DOHH2 (cell line): ENCODE data around the gene ADCY5.

ENCODE experiments used
- EZH2phosphoT487 ChIP-seq: fragments of 200-600 bp; sonication (generic); IDR thresholded peaks from 2 replicates; pipeline ENCODE4 v1.6.1; 2017; ENCODE audit warnings: borderline replicate concordance, mild to moderate bottlenecking, antibody characterized with exemption, low read length, moderate library complexity, mixed read lengths
- TF ChIP-seq, protein P1 (sequence below): fragments of 200-600 bp; sonication (generic); IDR thresholded peaks from one replicate; pipeline ENCODE4 v1.5.1; 2014; ENCODE audit warnings: antibody characterized with exemption, mild to moderate bottlenecking, low read depth, low read length; ENCODE audit not compliant: poor library complexity, severe bottlenecking

DNA sequence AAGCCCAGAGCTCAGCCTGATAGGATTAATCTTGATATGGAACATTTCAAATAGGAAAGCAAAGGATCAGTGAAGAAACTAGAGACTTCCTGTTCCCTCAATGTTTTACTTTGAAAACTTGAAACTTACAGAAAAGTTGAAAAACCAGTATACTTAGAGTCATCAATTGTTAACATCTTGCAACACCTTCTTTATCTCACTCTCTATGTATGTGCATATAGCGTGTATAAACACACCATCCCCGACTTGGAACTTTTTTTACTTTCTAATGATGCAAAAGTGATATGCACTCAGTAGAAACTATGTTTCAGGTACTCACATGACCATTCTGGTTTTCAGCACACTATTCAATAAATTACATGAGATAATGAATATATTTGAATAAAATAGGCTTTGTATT, 186.7 kb downstream of the ADCY5 start:
- TF ChIP-seq, protein P1, sequence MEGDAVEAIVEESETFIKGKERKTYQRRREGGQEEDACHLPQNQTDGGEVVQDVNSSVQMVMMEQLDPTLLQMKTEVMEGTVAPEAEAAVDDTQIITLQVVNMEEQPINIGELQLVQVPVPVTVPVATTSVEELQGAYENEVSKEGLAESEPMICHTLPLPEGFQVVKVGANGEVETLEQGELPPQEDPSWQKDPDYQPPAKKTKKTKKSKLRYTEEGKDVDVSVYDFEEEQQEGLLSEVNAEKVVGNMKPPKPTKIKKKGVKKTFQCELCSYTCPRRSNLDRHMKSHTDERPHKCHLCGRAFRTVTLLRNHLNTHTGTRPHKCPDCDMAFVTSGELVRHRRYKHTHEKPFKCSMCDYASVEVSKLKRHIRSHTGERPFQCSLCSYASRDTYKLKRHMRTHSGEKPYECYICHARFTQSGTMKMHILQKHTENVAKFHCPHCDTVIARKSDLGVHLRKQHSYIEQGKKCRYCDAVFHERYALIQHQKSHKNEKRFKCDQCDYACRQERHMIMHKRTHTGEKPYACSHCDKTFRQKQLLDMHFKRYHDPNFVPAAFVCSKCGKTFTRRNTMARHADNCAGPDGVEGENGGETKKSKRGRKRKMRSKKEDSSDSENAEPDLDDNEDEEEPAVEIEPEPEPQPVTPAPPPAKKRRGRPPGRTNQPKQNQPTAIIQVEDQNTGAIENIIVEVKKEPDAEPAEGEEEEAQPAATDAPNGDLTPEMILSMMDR: no peak
- TF ChIP-seq EZH2phosphoT487: no peak
